Thymus (tissue), 11 donors: ENCODE measurements around the gene CDK8. TPM values are rescaled to one million over a fixed set of nuclear protein-coding genes. Genes with fewer than 3 reads are reported as not detected.
"Not testable (repeated sequence)": the region's sequence is repeated elsewhere in the genome, so short reads cannot be mapped to it uniquely, and the experiment has no call there.

ENCODE experiments used
- DNase-seq, 9 donors: peaks; one replicate each; pipeline ENCODE4 v3.0.0-alpha.2; 2013; ENCODE audit warnings: low spot score in 9 of 9, low read depth in 6 of 9, missing footprints in 1 of 9
- H3K27ac ChIP-seq, 2 donors: one replicate each; pipeline ENCODE4 v1.5.1; 2013; ENCODE audit warnings: control low read depth in 1 of 2, low read depth in 1 of 2, low read length in 1 of 2, mild to moderate bottlenecking in 1 of 2, moderate library complexity in 1 of 2
- H3K27me3 ChIP-seq, 2 donors: one replicate each; pipeline ENCODE4 v1.5.1; 2013; ENCODE audit warnings: low read length in 1 of 2; ENCODE audit not compliant: control insufficient read depth in 2 of 2, insufficient read depth in 1 of 2
- H3K36me3 ChIP-seq, 2 donors: one replicate each; pipeline ENCODE4 v1.5.1; 2013; ENCODE audit warnings: low read length in 1 of 2, mild to moderate bottlenecking in 1 of 2, moderate library complexity in 1 of 2; ENCODE audit not compliant: control insufficient read depth in 2 of 2, insufficient read depth in 2 of 2
- H3K4me1 ChIP-seq, 2 donors: one replicate each; pipeline ENCODE4 v1.5.1; 2013; ENCODE audit warnings: low read length in 2 of 2; ENCODE audit not compliant: control insufficient read depth in 2 of 2, insufficient read depth in 2 of 2
- H3K4me3 ChIP-seq, 2 donors: one replicate each; pipeline ENCODE4 v1.5.1; 2013; ENCODE audit warnings: low read length in 2 of 2, control low read depth in 1 of 2, mild to moderate bottlenecking in 1 of 2
- H3K9me3 ChIP-seq, 2 donors: one replicate each; pipeline ENCODE4 v1.5.1; 2013; ENCODE audit warnings: low read length in 1 of 2, mild to moderate bottlenecking in 1 of 2; ENCODE audit not compliant: control insufficient read depth in 2 of 2, insufficient read depth in 1 of 2
- WGBS: extraction: QIAGEN DNeasy Blood & Tissue Kit; methylation state at CpG from one replicate; pipeline ENCODE4 v1.1.7; 2013; 5-methylcytosine and 5-hydroxymethylcytosine counted together
- polyA plus RNA-seq: library from polyadenylated mRNA; stranded (reverse); fragments of 200-250 nt; gene quantifications from one replicate; pipeline ENCODE4 v1.2.3, GENCODE V29; 2013
- total RNA-seq: library from RNA; stranded (reverse); fragments of 120-200 nt; gene quantifications from one replicate; pipeline ENCODE4 v1.2.4, GENCODE V29; 2013
- donor health status: healthy.

CDK8 gene
- total and polyA plus RNA-seq, 2 donors, result 12.0 to 23.8 TPM

- not testable (repeated sequence) for H3K27ac ChIP-seq, H3K27me3 ChIP-seq, H3K36me3 ChIP-seq, H3K4me3 ChIP-seq, DNase-seq, H3K4me1 ChIP-seq, H3K9me3 ChIP-seq
- 100% methylated on average over 1 of the region's 1 CpG for WGBS
Measured at GRCh38 chr13:26316095-26316494, 62.2 kb downstream of the CDK8 start.

- no peaks in the 10 kb centered on the region for H3K36me3 ChIP-seq
- no peaks in the 10 kb centered on the region for H3K27me3 ChIP-seq
- H3K9me3 ChIP-seq, result no peaks in the 10 kb centered on the region
- H3K4me3 ChIP-seq, result no peak overlapping the region
- H3K27ac ChIP-seq, result no peak overlapping the region
- DNase-seq, result no peak
- no peaks in the 10 kb centered on the region for H3K4me1 ChIP-seq
Measured at GRCh38 chr13:26320766-26321165, 66.8 kb downstream of the CDK8 start.

- no peaks in the 10 kb centered on the region for H3K9me3 ChIP-seq
- no peaks in the 10 kb centered on the region for H3K4me1 ChIP-seq
- no peak for DNase-seq
- no peak overlapping the region for H3K4me3 ChIP-seq
- H3K27ac ChIP-seq, result no peak overlapping the region
- no peaks in the 10 kb centered on the region for H3K27me3 ChIP-seq
- H3K36me3 ChIP-seq, result no peaks in the 10 kb centered on the region
- 54% methylated on average over 2 of the region's 2 CpGs for WGBS
Measured at GRCh38 chr13:26323127-26323526, 69.2 kb downstream of the CDK8 start.

- no peak overlapping the region for H3K4me3 ChIP-seq
- 51% methylated on average over 1 of the region's 1 CpG for whole genome bisulfite sequencing
- no peaks in the 10 kb centered on the region for H3K4me1 ChIP-seq
- no peak for DNase-seq
- no peaks in the 10 kb centered on the region for H3K27me3 ChIP-seq
- no peaks in the 10 kb centered on the region for H3K9me3 ChIP-seq
- no peak overlapping the region for H3K27ac ChIP-seq
- no peaks in the 10 kb centered on the region for H3K36me3 ChIP-seq
Measured at GRCh38 chr13:26323764-26324163, 69.8 kb downstream of the CDK8 start.

GRCh38 chr13:26324294-26324693 is 70.4 kb downstream of the CDK8 start:
- no peaks in the 10 kb centered on the region for H3K9me3 ChIP-seq
- 96% methylated on average over 3 of the region's 3 CpGs for WGBS
- no peaks in the 10 kb centered on the region for H3K36me3 ChIP-seq
- DNase-seq, result no peak
- H3K27ac ChIP-seq, result no peak overlapping the region
- H3K4me3 ChIP-seq, result no peak overlapping the region
- no peaks in the 10 kb centered on the region for H3K4me1 ChIP-seq
- H3K27me3 ChIP-seq, result no peaks in the 10 kb centered on the region

GRCh38 chr13:26324867-26325266 is 70.9 kb downstream of the CDK8 start:
- Histone ChIP-seq H3K4me1 (no peaks in the 10 kb centered on the region), H3K27me3 (no peaks in the 10 kb centered on the region), H3K4me3 (no peak overlapping the region), H3K36me3 (no peaks in the 10 kb centered on the region), H3K9me3 (no peaks in the 10 kb centered on the region), H3K27ac (no peak overlapping the region)
- no peak for DNase-seq

- Histone ChIP-seq H3K4me3 (no peak overlapping the region), H3K27ac (no peak overlapping the region), H3K27me3 (no peaks in the 10 kb centered on the region), H3K4me1 (no peaks in the 10 kb centered on the region), H3K36me3 (no peaks in the 10 kb centered on the region), H3K9me3 (no peaks in the 10 kb centered on the region)
- 90% methylated on average over 1 of the region's 1 CpG for WGBS
- DNase-seq, result no peak
Measured at GRCh38 chr13:26325876-26326275, 71.9 kb downstream of the CDK8 start.

- WGBS, result 95% methylated on average over 2 of the region's 2 CpGs
- Histone ChIP-seq H3K9me3 (no peaks in the 10 kb centered on the region), H3K4me3 (no peak overlapping the region), H3K27ac (no peak overlapping the region), H3K27me3 (no peaks in the 10 kb centered on the region), H3K4me1 (no peaks in the 10 kb centered on the region), H3K36me3 (no peaks in the 10 kb centered on the region)
- DNase-seq, result no peak
Measured at GRCh38 chr13:26326562-26326961, 72.6 kb downstream of the CDK8 start.

- H3K27me3 ChIP-seq, result no peaks in the 10 kb centered on the region
- no peaks in the 10 kb centered on the region for H3K4me1 ChIP-seq
- H3K36me3 ChIP-seq, result no peaks in the 10 kb centered on the region
- 65% methylated on average over 1 of the region's 1 CpG for WGBS
- H3K4me3 ChIP-seq, result no peak overlapping the region
- DNase-seq, result no peak
- H3K27ac ChIP-seq, result no peak overlapping the region
- no peaks in the 10 kb centered on the region for H3K9me3 ChIP-seq
Measured at GRCh38 chr13:26327940-26328725, 74.2 kb downstream of the CDK8 start.
